ENCODE results near the gene LPIN3. TPM values are rescaled to one million over a fixed set of nuclear protein-coding genes. Genes with fewer than 3 reads are reported as not detected.

Gene LPIN3
- total RNA-seq, 1 donor from 2014 or later: 4.6 TPM

- DNase-seq (ENCODE audit: extremely low read depth, low read depth, low spot score): no peak
Measured at GRCh38 chr20:41392295-41392694, 51.7 kb downstream of the LPIN3 start.

- DNase-seq (ENCODE audit: extremely low read depth, low read depth, low spot score): no peak
Measured at GRCh38 chr20:41392871-41393704, 52.5 kb downstream of the LPIN3 start.

- DNase-seq (ENCODE audit: extremely low read depth, low read depth, low spot score): no peak
Measured at GRCh38 chr20:41393705-41394066, 53.1 kb downstream of the LPIN3 start.

GRCh38 chr20:41394081-41394480 is 53.5 kb downstream of the LPIN3 start:
- DNase-seq (ENCODE audit: extremely low read depth, low read depth, low spot score): no peak

GRCh38 chr20:41394931-41395666 is 54.5 kb downstream of the LPIN3 start:
- DNase-seq (ENCODE audit: extremely low read depth, low read depth, low spot score): no peak

- no peak for DNase-seq (ENCODE audit: extremely low read depth, low read depth, low spot score)
Measured at GRCh38 chr20:41395667-41396664, 55.3 kb downstream of the LPIN3 start.

- no peak for DNase-seq (ENCODE audit: extremely low read depth, low read depth, low spot score)
Measured at GRCh38 chr20:41398408-41398807, 57.8 kb downstream of the LPIN3 start.

GRCh38 chr20:41403604-41404003 is 63.0 kb downstream of the LPIN3 start:
- no peak for DNase-seq (ENCODE audit: extremely low read depth, low read depth, low spot score)

GRCh38 chr20:41405436-41405835 is 64.8 kb downstream of the LPIN3 start:
- DNase-seq (ENCODE audit: extremely low read depth, low read depth, low spot score): no peak

GRCh38 chr20:41406353-41406752 is 65.7 kb downstream of the LPIN3 start:
- DNase-seq (ENCODE audit: extremely low read depth, low read depth, low spot score): no peak

- DNase-seq (ENCODE audit: extremely low read depth, low read depth, low spot score): no peak
Measured at GRCh38 chr20:41406896-41407444, 66.3 kb downstream of the LPIN3 start.

GRCh38 chr20:41407607-41408006 is 67.0 kb downstream of the LPIN3 start:
- no peak for DNase-seq (ENCODE audit: extremely low read depth, low read depth, low spot score)

GRCh38 chr20:41408156-41408794 is 67.7 kb downstream of the LPIN3 start:
- no peak for DNase-seq (ENCODE audit: extremely low read depth, low read depth, low spot score)

GRCh38 chr20:41408986-41409385 is 68.4 kb downstream of the LPIN3 start:
- DNase-seq (ENCODE audit: extremely low read depth, low read depth, low spot score): no peak

Other genes with a start within 250 kb of the LPIN3 start
- 121 and 261 TPM in 2 replicates for gene PLCG1, start 203.3 kb upstream of the LPIN3 start, total RNA-seq
- 13.8 and 16.9 TPM in 2 replicates for gene ZHX3, start 23.1 kb upstream of the LPIN3 start, total RNA-seq
- 0.15 and 0.53 TPM in 2 replicates for gene EMILIN3, start 26.0 kb downstream of the LPIN3 start, total RNA-seq

All from glomerular endothelial cell (primary cell).